KOPT-K1 (cell line): ENCODE measurements around the gene SUN5.
"Not testable (repeated sequence)": the region's sequence is repeated elsewhere in the genome, so short reads cannot be mapped to it uniquely, and the experiment has no call there.

Experiments used
- H3K27ac ChIP-seq: fragments of 200-600 bp; sonication (generic); 2 replicates; pipeline ENCODE4 v1.5.1; 2016; ENCODE audit warnings: antibody characterized with exemption, mild to moderate bottlenecking, low read depth, low read length; ENCODE audit not compliant: poor library complexity, severe bottlenecking
- H3K36me3 ChIP-seq: fragments of 200-600 bp; sonication (generic); 2 replicates; pipeline ENCODE4 v1.5.1; 2017; ENCODE audit warnings: antibody characterized with exemption, mild to moderate bottlenecking, low read length, moderate library complexity; ENCODE audit not compliant: insufficient read depth
- H3K9me3 ChIP-seq: fragments of 200-600 bp; sonication (generic); 2 replicates; pipeline ENCODE4 v1.5.1; 2017; ENCODE audit warnings: antibody characterized with exemption, low read length, mild to moderate bottlenecking; ENCODE audit not compliant: insufficient read depth, poor library complexity, severe bottlenecking

Gene SUN5

DNA sequence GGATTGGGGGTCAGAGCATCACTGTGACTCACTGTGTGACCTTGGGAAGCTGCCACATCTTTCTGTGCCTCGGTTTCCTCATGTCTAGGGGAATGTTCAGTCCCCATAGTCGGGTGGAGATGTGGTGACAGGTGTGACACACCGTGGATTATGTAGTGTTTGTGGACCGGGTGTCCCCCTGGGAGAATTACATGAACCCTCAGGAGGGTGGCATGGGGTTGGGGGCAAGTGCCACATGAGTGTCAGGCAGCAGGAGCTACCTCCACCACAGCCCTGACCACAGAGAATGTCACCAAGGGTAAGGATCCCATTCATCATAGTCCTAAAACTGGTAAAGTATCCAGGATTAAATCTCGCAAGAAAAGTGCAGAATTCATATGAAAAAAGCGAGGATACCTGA, 23.2 kb downstream of the SUN5 start:
- H3K36me3 ChIP-seq = no peaks in the 10 kb centered on the region
- no peak overlapping the region for H3K27ac ChIP-seq
- peaks cover 8% of the 10 kb centered on the region for H3K9me3 ChIP-seq

DNA sequence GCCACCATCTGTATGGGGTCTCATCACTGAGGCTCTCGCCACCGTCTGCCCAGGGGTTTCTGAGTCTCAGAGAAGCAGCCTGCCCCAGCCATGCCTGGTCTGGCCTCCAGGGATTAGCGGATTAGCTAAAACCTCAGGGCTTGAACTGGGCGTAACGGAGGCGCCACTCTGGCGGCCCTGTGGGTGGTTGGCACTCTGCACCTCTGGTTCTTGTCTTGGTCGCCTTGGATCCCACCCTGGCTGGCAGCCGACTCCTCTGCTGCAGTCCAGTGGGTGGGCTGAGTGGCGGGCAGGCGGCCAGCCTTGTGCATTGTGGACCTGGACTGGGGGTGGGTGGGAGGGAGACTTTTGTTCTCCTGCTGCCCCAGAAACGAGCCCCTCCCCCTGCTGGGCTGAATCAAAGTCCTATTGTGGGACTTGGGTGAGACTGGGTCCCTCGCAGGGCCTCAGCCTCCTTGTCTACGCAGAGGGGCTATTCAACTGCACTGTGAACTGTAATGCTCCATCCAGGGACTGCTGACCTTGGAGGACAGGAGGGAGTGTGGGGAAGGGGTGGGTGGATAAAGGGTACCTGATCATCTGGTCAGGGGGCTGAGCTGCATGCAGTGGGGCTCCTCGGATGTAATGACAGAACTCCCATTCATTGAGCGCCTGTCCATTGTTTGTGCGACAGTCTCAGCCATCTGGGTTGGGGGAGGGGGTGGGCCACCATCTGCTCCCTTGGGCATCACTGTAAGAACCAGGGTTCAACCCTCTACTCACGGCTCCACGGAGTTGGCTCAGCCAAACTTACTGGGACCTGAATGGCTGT, 23.9 kb downstream of the SUN5 start:
- no peaks in the 10 kb centered on the region for H3K36me3 ChIP-seq
- H3K9me3 ChIP-seq = peaks cover 13% of the 10 kb centered on the region
- H3K27ac ChIP-seq = peak overlapping the region; percentile 97

DNA sequence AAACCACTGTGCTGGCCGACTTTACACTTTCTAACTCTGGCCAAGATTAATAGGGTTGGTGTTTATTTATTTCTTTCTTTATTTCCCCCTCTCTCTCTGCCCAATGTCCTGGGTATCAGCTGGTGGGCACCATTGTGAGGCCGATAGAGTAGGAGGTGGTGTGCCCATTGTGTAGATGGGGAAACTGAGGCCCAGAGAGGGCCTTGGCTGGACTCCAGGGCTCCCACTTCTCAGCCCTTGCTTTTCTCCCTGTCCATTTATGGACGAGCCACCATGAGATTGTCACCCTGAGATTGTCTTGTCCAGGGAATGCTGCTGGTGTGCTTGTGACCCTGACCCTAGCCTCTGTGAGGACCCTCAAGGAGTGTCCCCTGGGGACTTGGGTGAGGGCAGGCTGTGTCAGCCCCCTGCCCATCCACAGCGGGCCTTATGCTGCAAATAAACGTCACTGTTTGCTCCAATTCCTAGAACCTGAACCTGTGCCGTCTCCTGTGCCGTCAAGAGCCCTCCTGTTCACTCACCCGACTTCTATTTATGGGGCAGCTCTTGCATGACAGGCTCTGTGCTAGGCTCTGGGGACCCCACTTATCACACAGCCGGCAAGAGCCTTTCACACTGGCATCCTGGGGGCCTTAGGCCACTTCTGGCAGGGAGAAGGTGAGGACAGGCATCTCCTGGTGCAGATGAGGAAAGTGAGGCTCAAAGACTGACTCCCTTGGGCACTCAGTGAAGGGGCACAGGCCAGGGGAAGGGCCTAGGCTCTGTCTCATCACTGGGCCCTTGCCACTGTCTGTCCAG, 24.8 kb downstream of the SUN5 start:
- peaks cover 13% of the 10 kb centered on the region for H3K9me3 ChIP-seq
- H3K27ac ChIP-seq = peak overlapping the region; percentile 97

DNA sequence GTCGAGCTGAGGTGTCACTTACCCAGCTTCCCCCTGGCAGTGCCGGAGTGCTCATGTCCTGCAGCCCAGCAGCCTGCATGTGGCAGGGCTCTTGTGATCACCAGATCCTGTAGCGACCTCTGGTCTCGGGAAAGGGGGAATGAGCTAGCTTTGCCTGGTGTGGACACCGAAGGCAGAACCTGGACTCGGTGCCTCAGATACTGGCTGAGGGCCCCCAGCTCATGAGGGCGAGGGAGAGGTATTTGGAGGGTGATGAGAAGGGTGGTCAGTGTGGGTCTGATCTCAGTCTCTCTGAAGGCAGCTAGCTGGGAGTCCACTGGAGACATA, 26.3 kb downstream of the SUN5 start:
- peak overlapping the region; percentile 97 for H3K27ac ChIP-seq
- H3K36me3 ChIP-seq = no peaks in the 10 kb centered on the region
- H3K9me3 ChIP-seq = peaks cover 13% of the 10 kb centered on the region

More for the DNA sequence above, 24.8 kb downstream of the SUN5 start:
- H3K36me3 ChIP-seq = no peaks in the 10 kb centered on the region

DNA sequence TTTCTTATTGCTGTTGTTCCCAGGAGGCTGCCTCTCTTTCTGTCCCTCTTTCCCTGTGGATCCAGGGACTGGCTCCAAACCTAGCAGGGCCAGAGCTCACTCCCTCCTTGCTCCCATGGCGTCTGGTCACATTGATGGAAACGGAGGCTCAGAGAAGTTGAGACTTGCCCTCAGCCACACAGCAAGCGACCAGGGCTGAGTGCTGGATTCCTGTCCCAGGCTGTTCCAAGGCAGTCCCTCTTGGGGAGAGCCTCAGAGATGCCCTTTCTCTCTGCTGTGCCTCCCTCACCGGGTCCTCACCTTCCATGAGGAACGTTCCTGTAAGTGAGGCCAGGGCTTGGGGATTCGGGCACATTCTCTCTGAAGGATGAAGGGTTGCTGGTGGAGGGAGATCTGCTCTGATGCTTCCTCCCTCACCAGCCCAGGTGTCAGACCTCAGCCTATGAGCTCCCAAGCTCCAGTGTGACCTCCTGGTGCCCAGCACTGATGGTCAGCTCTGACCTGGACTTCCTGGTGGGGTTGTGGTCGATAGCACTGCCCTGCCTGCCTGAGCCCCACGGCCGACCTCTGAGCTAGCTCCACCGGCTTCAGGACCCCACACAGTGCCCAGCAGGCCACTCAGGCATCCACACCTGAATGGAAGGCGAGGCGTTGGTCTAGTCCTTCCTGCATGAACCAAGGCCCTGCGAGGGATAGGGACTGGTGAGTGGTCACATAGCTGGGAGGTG, 26.8 kb downstream of the SUN5 start:
- Histone ChIP-seq H3K27ac (peak overlapping the region; percentile 97), H3K9me3 (peaks cover 13% of the 10 kb centered on the region), H3K36me3 (no peaks in the 10 kb centered on the region)

DNA sequence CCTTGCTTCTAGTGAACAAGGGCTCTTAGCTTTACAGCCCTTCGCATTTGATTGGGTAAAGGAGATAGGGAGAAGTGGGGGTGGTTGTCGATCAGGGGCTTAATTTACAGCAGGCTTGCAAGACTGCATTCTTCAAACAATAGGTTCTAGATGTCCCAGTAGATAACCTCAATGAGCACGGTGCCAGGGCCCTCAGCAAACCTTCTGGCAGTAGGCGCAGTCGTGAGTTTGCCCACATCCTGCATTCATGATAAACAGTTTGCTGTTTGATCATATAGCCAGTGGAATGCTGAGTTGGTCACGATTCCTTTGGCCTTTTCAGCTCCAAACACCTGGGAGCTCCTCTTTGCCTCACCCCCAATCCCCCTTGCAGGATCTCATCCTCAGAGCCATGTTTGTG, 27.5 kb downstream of the SUN5 start:
- Histone ChIP-seq H3K36me3 (no peaks in the 10 kb centered on the region), H3K27ac (peak overlapping the region; percentile 97)

DNA sequence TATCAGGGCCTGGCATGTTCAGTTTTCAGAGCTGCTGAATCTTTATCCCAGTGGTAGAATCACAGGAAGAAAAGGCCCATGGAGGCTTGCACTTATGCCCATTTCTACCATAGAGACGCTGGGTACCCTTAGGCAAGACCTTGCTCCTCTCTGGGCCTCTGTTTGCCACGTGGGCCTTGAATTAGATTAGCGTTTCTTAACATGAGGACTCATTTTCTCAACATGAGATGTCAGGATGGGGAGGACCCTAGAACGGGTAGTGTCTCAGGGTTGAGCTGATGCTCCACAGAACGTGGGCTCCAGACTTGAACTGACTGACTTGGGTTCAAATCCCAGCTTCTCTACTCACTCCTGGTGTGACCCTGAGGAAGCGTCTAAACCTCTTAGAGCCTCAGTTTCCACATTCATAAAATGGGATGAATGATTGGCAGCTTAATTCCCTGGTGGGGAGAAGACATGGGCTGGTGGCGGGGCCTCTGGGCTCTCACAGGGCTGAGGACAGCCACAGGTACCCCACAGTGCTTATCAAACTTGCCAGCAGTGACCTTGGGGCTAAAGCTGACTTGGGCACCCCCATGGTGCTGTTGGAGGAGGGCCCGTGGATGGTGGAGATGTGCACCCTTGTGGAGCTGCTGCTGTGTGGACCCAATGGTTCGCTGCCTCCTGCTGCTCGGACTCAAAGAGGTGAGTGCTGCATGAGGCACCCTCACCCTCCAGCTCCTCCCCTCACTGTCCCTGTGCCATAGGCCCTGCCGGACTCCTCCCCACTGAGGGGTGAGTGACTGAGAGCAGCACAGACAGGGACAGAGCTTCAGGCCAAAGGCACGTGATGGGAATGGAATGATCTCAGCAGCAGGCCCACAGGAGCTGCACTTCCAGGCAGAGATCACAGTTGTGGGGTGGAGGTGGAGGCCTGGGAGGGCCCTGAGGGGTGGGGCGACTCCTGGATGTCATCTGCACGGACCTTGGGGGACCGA, 28.2 kb downstream of the SUN5 start:
- Histone ChIP-seq H3K27ac (peak overlapping the region; percentile 97), H3K9me3 (peaks cover 13% of the 10 kb centered on the region)

More for the DNA sequence above, 27.5 kb downstream of the SUN5 start:
- H3K9me3 ChIP-seq = peaks cover 13% of the 10 kb centered on the region

DNA sequence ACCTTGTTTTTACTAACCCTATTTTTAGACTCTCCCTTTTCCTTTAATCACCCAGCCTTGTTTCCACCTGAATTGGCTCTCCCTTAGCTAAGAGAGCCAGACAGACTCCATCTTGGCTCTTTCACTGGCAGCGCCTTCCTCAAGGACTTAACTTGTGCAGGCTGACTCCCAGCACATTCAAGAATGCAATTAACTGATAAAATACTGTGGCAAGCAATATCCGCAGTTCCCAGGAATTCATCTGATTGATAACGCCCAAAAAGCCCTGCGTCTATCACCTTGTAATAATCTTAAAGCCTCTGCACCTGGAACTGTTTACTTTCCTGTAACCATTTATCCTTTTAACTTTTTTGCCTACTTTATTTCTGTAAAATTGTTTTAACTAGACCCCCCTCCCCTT, 29.1 kb downstream of the SUN5 start:
- H3K36me3 ChIP-seq = not testable (repeated sequence)
- Histone ChIP-seq H3K27ac (peak overlapping the region; percentile 97), H3K9me3 (peaks cover 13% of the 10 kb centered on the region)

More for the DNA sequence above, 28.2 kb downstream of the SUN5 start:
- no peaks in the 10 kb centered on the region for H3K36me3 ChIP-seq

DNA sequence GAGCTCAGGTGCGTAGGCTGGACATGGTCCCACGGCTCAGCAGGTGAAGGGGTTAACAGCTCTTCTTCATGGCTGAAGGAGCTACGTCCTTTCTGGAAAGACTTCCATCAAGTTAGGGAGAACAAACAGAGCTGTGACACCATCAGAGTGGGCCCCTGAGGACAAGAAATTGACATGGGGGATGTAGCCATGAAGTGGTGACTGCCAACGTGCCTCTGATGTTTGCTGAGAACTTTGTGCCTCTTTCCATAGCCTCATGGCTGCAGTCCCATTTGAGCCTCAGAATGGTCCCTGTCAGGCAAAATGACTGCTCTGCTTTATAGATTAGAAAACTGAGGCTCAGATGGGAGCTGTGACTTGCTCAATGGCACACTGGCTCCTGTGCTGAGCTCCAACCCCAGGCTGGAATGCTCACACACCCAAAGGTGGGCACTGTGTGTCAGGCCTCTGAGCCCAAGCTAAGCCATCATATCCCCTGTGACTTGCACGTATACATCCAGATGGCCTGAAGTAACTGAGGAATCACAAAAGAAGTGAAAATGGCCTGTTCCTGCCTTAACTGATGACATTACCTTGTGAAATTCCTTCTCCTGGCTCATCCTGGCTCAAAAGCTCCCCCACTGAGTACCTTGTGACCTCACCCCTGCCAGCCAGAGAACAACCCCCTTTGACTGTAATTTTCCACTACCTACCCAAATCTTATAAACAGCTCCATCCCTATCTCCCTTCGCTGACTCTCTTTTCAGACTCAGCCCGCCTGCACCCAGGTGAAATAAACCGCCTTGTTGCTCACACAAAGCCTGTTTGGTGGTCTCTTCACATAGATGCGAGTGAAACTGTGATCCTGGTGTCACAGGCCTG, 29.8 kb downstream of the SUN5 start:
- not testable (repeated sequence) for H3K36me3 ChIP-seq
- peak overlapping the region; percentile 97 for H3K27ac ChIP-seq
- peaks cover 13% of the 10 kb centered on the region for H3K9me3 ChIP-seq

DNA sequence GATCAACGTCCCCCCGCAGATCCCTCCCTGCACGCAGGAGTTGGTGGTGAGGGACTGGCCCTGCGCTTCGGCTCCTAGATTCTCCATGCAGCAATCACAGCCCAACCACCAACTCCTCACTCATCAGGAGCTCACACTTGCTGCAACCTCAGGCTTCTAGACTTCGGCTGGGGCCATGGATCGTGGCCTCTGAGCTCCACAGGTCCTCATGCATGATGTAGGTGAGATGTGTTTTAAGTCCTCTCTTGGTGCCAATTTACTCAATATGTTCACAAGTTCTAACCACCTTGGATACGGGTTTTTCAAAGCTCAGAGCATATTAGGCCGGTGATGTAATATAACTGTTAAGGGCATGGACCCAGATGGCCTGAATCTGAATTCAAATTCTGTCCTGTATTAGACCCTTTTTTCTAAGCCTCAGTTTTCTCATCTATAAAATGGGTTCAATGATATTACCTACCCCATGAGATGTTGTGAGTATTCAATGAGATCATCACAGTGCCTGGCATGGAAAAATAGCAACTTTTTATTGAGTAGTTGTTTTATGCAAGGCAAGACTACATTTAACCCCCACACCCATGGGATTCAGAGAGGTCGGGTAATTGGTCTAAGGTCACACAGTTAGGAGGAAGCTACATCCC, 31.0 kb downstream of the SUN5 start:
- H3K9me3 ChIP-seq = peaks cover 13% of the 10 kb centered on the region
- no peaks in the 10 kb centered on the region for H3K36me3 ChIP-seq
- H3K27ac ChIP-seq = peak overlapping the region; percentile 97

DNA sequence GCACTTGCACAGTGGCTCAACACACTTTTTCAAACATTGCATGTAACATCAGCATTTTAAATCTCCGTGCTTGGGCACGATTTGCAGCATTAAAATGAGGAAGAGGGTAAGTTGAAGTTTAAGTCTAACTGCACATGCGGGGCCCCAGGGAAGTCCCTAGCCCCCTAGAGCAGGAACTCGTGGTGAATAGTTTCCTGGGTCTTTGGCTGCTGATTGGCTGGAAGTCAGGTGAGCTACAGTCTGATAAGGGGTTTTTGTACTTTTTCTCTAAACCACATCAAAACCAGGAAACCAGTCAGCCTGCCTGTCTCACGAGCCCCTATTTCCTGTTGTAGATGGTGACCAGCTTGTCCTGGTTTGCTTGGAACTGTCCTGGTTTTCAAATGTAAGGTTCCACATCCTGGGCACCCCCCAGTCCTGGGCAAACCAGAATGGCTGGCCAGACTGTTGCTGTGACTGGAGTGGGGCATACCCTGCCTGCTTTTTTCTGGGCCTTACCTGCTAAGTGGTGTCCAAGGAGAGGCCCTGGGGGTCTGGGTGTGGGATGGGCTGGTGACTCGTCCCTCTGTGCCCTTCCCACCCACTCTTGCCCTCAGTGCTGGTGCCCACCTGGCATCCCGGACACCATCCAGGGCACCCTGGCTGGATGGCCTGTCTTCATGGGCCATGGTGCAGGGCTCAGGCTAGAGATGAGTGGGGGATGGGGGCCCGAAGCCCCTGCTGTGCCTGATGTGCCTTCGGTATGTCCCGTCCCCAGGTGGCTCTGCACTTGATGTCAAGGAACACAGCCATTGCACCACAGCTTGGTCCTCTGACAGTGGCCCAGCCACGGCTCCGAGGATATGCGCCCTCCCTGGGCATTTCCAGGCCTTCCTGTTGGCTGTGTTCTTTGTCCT, 31.8 kb downstream of the SUN5 start:
- peak overlapping the region; percentile 97 for H3K27ac ChIP-seq

DNA sequence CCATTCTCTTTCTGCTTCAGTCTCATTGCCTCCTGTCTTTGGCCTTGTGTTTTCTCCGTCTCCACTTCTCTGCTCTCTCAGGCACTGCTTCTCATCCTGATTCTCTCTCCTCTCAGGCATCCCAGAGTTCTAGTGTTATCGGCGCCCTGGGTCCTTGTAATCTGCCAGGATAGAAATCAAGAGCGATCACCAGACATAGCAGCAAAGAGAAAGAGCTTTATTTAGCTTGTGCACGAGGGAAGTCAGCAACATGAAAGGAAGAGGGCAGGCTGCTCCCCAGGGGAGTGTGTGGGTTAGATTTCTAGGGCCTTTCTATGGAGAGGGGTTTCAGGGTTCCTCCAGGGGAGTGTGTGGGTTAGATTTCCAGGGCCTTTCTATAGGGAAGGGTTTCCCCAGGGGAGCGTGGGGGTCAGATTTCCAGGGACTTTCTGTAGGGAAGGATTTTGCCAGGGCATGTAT, 32.5 kb downstream of the SUN5 start:
- Histone ChIP-seq H3K36me3 (no peaks in the 10 kb centered on the region), H3K27ac (peak overlapping the region; percentile 97), H3K9me3 (peaks cover 12% of the 10 kb centered on the region)

More for the DNA sequence above, 31.8 kb downstream of the SUN5 start:
- H3K36me3 ChIP-seq = no peaks in the 10 kb centered on the region
- H3K9me3 ChIP-seq = peaks cover 13% of the 10 kb centered on the region
